Hepatocyte (in vitro differentiated cells): ENCODE results near the gene PTRH1. TPM values are rescaled to one million over a fixed set of nuclear protein-coding genes. Genes with fewer than 3 reads are reported as not detected.

Experiments used
- DNase-seq: peaks from one replicate; pipeline ENCODE4 v3.0.0-alpha.2; 2016; ENCODE audit warnings: low spot score
- H2AFZ ChIP-seq: fragments of 200-600 bp; sonication (generic); 2 replicates; pipeline ENCODE4 v1.6.0; 2016; ENCODE audit warnings: antibody characterized with exemption, mild to moderate bottlenecking
- H3K27ac ChIP-seq: fragments of 200-600 bp; sonication (generic); 2 replicates; pipeline ENCODE4 v1.5.1; 2016; ENCODE audit warnings: mild to moderate bottlenecking
- H3K27me3 ChIP-seq: fragments of 200-600 bp; sonication (generic); 2 replicates; pipeline ENCODE4 v1.6.1; 2016
- H3K36me3 ChIP-seq: fragments of 200-600 bp; sonication (generic); replicated peaks from 2 replicates; pipeline ENCODE4 v1.5.1; 2016; ENCODE audit warnings: low read depth; ENCODE audit not compliant: insufficient read depth
- H3K4me1 ChIP-seq: fragments of 200-600 bp; sonication (generic); 2 replicates; pipeline ENCODE4 v1.5.1; 2016; ENCODE audit warnings: mild to moderate bottlenecking, moderate library complexity; ENCODE audit not compliant: insufficient read depth
- H3K4me2 ChIP-seq: fragments of 200-600 bp; sonication (generic); 2 replicates; pipeline ENCODE4 v1.6.0; 2016
- H3K4me3 ChIP-seq: fragments of 200-600 bp; sonication (generic); 2 replicates; pipeline ENCODE4 v1.5.1; 2016; ENCODE audit warnings: mild to moderate bottlenecking
- H3K79me2 ChIP-seq: fragments of 200-600 bp; sonication (generic); 2 replicates; pipeline ENCODE4 v1.6.0; 2017; ENCODE audit warnings: mild to moderate bottlenecking
- H3K9me2 ChIP-seq: fragments of 200-600 bp; sonication (generic); replicated peaks from 2 replicates; pipeline ENCODE4 v1.6.0; 2017; ENCODE audit warnings: mild to moderate bottlenecking; ENCODE audit not compliant: insufficient read depth
- H3K9me3 ChIP-seq: fragments of 200-600 bp; sonication (generic); 2 replicates; pipeline ENCODE4 v1.5.1; 2016; ENCODE audit warnings: low read depth, mild to moderate bottlenecking
- H4K20me1 ChIP-seq: fragments of 200-600 bp; sonication (generic); 2 replicates; pipeline ENCODE4 v1.6.0; 2016; ENCODE audit warnings: mild to moderate bottlenecking; ENCODE audit not compliant: insufficient read depth, poor library complexity, severe bottlenecking
- EZH2 ChIP-seq: fragments of 200-600 bp; sonication (generic); IDR thresholded peaks from 2 replicates; pipeline ENCODE4 v1.6.1; 2016; ENCODE audit warnings: antibody characterized with exemption, mild to moderate bottlenecking, borderline replicate concordance
- EZH2phosphoT487 ChIP-seq: fragments of 200-600 bp; sonication (generic); IDR thresholded peaks from one replicate; pipeline ENCODE4 v1.6.1; 2018; ENCODE audit warnings: antibody characterized with exemption, mild to moderate bottlenecking, low read depth, moderate library complexity; ENCODE audit not compliant: unreplicated experiment, severe bottlenecking
- WGBS: methylation state at CpG from one replicate; pipeline ENCODE4 v1.1.6; 2016; ENCODE audit warnings: low lambda C conversion rate; ENCODE audit errors: missing lambda C conversion rate; 5-methylcytosine and 5-hydroxymethylcytosine counted together
- polyA plus RNA-seq: library from polyadenylated mRNA; unstranded; fragments of >200 nt; fragmentation: Nextera tagmentation; extraction: Ambion mirVana; gene quantifications from 2 replicates; pipeline ENCODE4 v1.2.1, GENCODE V29; 2016
- total RNA-seq: library from RNA; depleted of rRNA; stranded (reverse); fragments of >200 nt; gene quantifications from 2 replicates; pipeline ENCODE4 v1.2.3, GENCODE V29; 2014
- TF ChIP-seq, protein P1 (sequence below): fragments of 200-600 bp; sonication (generic); IDR thresholded peaks from 2 replicates; pipeline ENCODE4 v1.5.1; 2016; ENCODE audit warnings: antibody characterized with exemption, mild to moderate bottlenecking; ENCODE audit not compliant: poor library complexity

The PTRH1 gene
- total and polyA plus RNA-seq, 2 experiments from 2014 or later = 13.5 to 25.9 TPM

GRCh38 chr9:127698985-127699670 is 16.3 kb downstream of the PTRH1 start:
- Histone ChIP-seq H3K4me1 (no peaks in the 10 kb centered on the region), H3K9me2 (no peaks in the 10 kb centered on the region), H2AFZ (peak overlapping the region; percentile 68), H3K9me3 (no peaks in the 10 kb centered on the region), H3K27me3 (no peaks in the 10 kb centered on the region), H4K20me1 (no peaks in the 10 kb centered on the region), H3K27ac (peak overlapping the region; percentile 50), H3K4me2 (peak overlapping the region; percentile 69), H3K36me3 (no peaks in the 10 kb centered on the region), H3K4me3 (no peak overlapping the region), H3K79me2 (no peaks in the 10 kb centered on the region)
- peak; percentile 95 for DNase-seq
- 22% methylated on average over 41 of the region's 41 CpGs for WGBS
- TF ChIP-seq, protein P1, sequence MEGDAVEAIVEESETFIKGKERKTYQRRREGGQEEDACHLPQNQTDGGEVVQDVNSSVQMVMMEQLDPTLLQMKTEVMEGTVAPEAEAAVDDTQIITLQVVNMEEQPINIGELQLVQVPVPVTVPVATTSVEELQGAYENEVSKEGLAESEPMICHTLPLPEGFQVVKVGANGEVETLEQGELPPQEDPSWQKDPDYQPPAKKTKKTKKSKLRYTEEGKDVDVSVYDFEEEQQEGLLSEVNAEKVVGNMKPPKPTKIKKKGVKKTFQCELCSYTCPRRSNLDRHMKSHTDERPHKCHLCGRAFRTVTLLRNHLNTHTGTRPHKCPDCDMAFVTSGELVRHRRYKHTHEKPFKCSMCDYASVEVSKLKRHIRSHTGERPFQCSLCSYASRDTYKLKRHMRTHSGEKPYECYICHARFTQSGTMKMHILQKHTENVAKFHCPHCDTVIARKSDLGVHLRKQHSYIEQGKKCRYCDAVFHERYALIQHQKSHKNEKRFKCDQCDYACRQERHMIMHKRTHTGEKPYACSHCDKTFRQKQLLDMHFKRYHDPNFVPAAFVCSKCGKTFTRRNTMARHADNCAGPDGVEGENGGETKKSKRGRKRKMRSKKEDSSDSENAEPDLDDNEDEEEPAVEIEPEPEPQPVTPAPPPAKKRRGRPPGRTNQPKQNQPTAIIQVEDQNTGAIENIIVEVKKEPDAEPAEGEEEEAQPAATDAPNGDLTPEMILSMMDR = no peak
- TF ChIP-seq EZH2phosphoT487 = no peak
- no peak for TF ChIP-seq EZH2

DNA sequence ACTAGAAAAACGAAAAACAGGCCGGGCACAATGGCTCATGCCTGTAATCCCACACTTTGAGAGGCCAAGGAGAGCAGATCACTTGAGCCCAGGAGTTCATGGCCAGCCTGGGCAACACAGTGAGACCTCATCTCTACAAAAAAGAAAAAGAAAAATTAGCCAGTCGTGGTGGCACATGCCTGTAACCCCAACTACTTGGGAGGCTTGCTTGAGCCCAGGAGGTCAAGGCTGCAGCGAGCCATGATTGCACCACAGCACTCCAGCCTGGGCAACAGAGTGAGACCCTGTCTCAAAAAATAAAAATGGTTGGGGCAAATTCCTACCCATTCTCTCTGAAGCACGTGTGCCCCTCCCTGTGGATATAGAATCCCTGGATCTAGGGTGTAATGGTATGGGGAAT is 17.1 kb downstream of the PTRH1 start:
- H2AFZ ChIP-seq = no peak overlapping the region
- no peaks in the 10 kb centered on the region for H4K20me1 ChIP-seq
- no peaks in the 10 kb centered on the region for H3K4me1 ChIP-seq
- WGBS = 94% methylated on average over 5 of the region's 5 CpGs
- no peak overlapping the region for H3K27ac ChIP-seq
- H3K27me3 ChIP-seq = no peaks in the 10 kb centered on the region
- no peaks in the 10 kb centered on the region for H3K9me2 ChIP-seq
- no peaks in the 10 kb centered on the region for H3K9me3 ChIP-seq
- no peak for DNase-seq
- H3K36me3 ChIP-seq = no peaks in the 10 kb centered on the region
- H3K4me2 ChIP-seq = no peak overlapping the region
- no peak for TF ChIP-seq EZH2phosphoT487
- TF ChIP-seq, protein P1 = no peak
- TF ChIP-seq EZH2 = no peak
- no peaks in the 10 kb centered on the region for H3K79me2 ChIP-seq
- no peak overlapping the region for H3K4me3 ChIP-seq

DNA sequence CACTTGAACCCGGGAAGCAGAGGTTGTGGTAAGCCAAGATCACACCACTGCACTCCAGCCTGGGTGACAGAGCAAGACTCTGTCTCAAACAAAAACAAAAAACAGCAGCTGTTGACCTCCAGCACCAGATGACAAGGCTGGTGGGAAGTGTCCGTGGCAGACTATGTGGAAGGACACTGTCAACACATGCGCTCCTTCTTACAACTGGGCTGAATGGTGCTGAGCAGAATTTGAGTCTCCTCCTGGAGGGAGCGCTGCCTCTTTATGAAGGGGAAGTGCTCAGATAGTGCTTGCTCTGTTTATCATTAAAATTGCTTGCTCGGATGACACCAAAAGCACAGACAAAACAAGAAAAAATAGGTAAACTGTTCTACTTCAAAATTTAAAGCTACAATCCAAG is 17.9 kb downstream of the PTRH1 start:
- Histone ChIP-seq H3K36me3 (no peaks in the 10 kb centered on the region), H3K4me2 (no peak overlapping the region), H3K27ac (no peak overlapping the region), H3K9me3 (no peaks in the 10 kb centered on the region), H3K79me2 (no peaks in the 10 kb centered on the region), H4K20me1 (no peaks in the 10 kb centered on the region), H3K4me3 (no peak overlapping the region), H3K4me1 (no peaks in the 10 kb centered on the region), H3K27me3 (no peaks in the 10 kb centered on the region), H2AFZ (no peak overlapping the region), H3K9me2 (no peaks in the 10 kb centered on the region)
- TF ChIP-seq, protein P1 = no peak
- TF ChIP-seq EZH2phosphoT487 (no peak), EZH2 (no peak)
- DNase-seq = no peak
- 76% methylated on average over 5 of the region's 5 CpGs for WGBS
